Fibroblast of lung (primary cell): ENCODE measurements around the gene FILIP1L. TPM values are rescaled to one million over a fixed set of nuclear protein-coding genes. Genes with fewer than 3 reads are reported as not detected.

ENCODE experiments used
- DNase-seq, 2 donors: peaks; one replicate each; pipeline versions ENCODE4 v3.0.0 to v3.0.0-alpha.2; 2010; ENCODE audit warnings: low read depth in 2 of 2
- H2AFZ ChIP-seq: 2 replicates; pipeline ENCODE4 v1.5.1; 2012; ENCODE audit warnings: low read length, control low read depth, inconsistent platforms
- H3K27ac ChIP-seq: 2 replicates; pipeline ENCODE4 v1.5.1; 2011; ENCODE audit warnings: low read length, control low read depth; ENCODE audit not compliant: insufficient read depth
- H3K27me3 ChIP-seq: 2 replicates; pipeline ENCODE4 v1.5.1; 2011; ENCODE audit warnings: mild to moderate bottlenecking, low read length; ENCODE audit not compliant: control insufficient read depth, insufficient read depth
- H3K36me3 ChIP-seq: 2 replicates; pipeline ENCODE4 v1.5.1; 2011; ENCODE audit warnings: low read length; ENCODE audit not compliant: control insufficient read depth, insufficient read depth
- H3K4me1 ChIP-seq: 2 replicates; pipeline ENCODE4 v1.5.1; 2011; ENCODE audit warnings: low read length; ENCODE audit not compliant: control insufficient read depth, insufficient read depth; ENCODE audit errors: extremely low read depth
- H3K4me2 ChIP-seq: 2 replicates; pipeline ENCODE4 v1.5.1; 2011; ENCODE audit warnings: low read length, control low read depth; ENCODE audit not compliant: insufficient read depth; ENCODE audit errors: extremely low read depth
- H3K4me3 ChIP-seq, 4 experiments: fragments of 200-600 bp in 1 of 4; sonication (generic) in 1 of 4; replicated peaks in 1 of 4; 2 replicates each; pipeline ENCODE4 v1.5.1; 2011 to 2016; ENCODE audit warnings: low read length in 4 of 4, low read depth in 3 of 4, mild to moderate bottlenecking in 3 of 4, control low read depth in 2 of 4, inconsistent platforms in 1 of 4, mixed read lengths in 1 of 4; ENCODE audit not compliant: insufficient read depth in 1 of 4; ENCODE audit errors: control extremely low read depth in 1 of 4
- H3K79me2 ChIP-seq: 2 replicates; pipeline ENCODE4 v1.5.1; 2012; ENCODE audit warnings: mild to moderate bottlenecking, low read length, inconsistent platforms; ENCODE audit not compliant: control insufficient read depth, insufficient read depth
- H3K9ac ChIP-seq: 2 replicates; pipeline ENCODE4 v1.5.1; 2011; ENCODE audit warnings: mild to moderate bottlenecking, low read length, control low read depth; ENCODE audit not compliant: insufficient read depth
- H3K9me3 ChIP-seq: 2 replicates; pipeline ENCODE4 v1.5.1; 2012; ENCODE audit warnings: low read depth, low read length; ENCODE audit not compliant: control insufficient read depth, insufficient read depth
- H4K20me1 ChIP-seq: 2 replicates; pipeline ENCODE4 v1.5.1; 2011; ENCODE audit warnings: low read length; ENCODE audit not compliant: control insufficient read depth, insufficient read depth; ENCODE audit errors: extremely low read depth
- CTCF ChIP-seq, 2 donors: IDR thresholded peaks in 1 of 2; conservative IDR thresholded peaks in 1 of 2; 1 replicate in 1 of 2; 2 replicates in 1 of 2; pipeline ENCODE4 v1.5.1; 2011 to 2012; ENCODE audit warnings: low read length in 2 of 2, control low read depth in 1 of 2, inconsistent platforms in 1 of 2, low read depth in 1 of 2, mild to moderate bottlenecking in 1 of 2
- EZH2 ChIP-seq: IDR thresholded peaks from 2 replicates; pipeline ENCODE4 v1.5.1; 2012; ENCODE audit warnings: low read length, control low read depth, mild to moderate bottlenecking; ENCODE audit errors: missing control alignments
- polyA plus RNA-seq, 2 donors: library from polyadenylated mRNA; depleted of rRNA in 1 of 2; stranded (reverse) in 1 of 2; unstranded in 1 of 2; fragments of >200 nt; gene quantifications; 2 replicates each; pipeline ENCODE4 v1.2.1, GENCODE V29; 2011 to 2012; ENCODE audit warnings: missing spikeins in 1 of 2
- total RNA-seq: library from RNA; depleted of rRNA; stranded (reverse); fragments of >200 nt; gene quantifications from 2 replicates; pipeline ENCODE4 v1.2.1, GENCODE V29; 2014

The FILIP1L gene
- total and polyA plus RNA-seq, 2 donors (not counting 1 experiment from before 2014, with no cell fraction given), result 92.8 to 126 TPM

- Histone ChIP-seq H3K4me1 (no peaks in the 10 kb centered on the region), H3K9me3 (no peaks in the 10 kb centered on the region), H2AFZ (no peak overlapping the region), H3K27ac (no peak overlapping the region), H3K9ac (no peak overlapping the region), H3K79me2 (no peaks in the 10 kb centered on the region), H3K36me3 (no peaks in the 10 kb centered on the region), H3K4me3 (no peak overlapping the region), H4K20me1 (no peaks in the 10 kb centered on the region), H3K27me3 (no peaks in the 10 kb centered on the region), H3K4me2 (no peak overlapping the region)
- TF ChIP-seq EZH2 (no peak), CTCF (conservative IDR thresholded peaks at IDR 0.05 in 1 of 2, IDR thresholded peaks at IDR 0.05 in 1 of 2; ENCODE audit: low read depth in 1 of 2, low read length in 2 of 2) (no peak)
- DNase-seq, result no peak
Observed at GRCh38 chr3:100149130-100149529, 34.8 kb upstream of the FILIP1L start.

- no peaks in the 10 kb centered on the region for H3K9me3 ChIP-seq
- H3K4me2 ChIP-seq, result no peak overlapping the region
- H3K27ac ChIP-seq, result no peak overlapping the region
- no peak overlapping the region for H3K4me3 ChIP-seq
- H4K20me1 ChIP-seq, result no peaks in the 10 kb centered on the region
- no peak overlapping the region for H3K9ac ChIP-seq
- no peak for TF ChIP-seq EZH2
- no peaks in the 10 kb centered on the region for H3K27me3 ChIP-seq
- H2AFZ ChIP-seq, result no peak overlapping the region
- no peak for DNase-seq
- H3K79me2 ChIP-seq, result no peaks in the 10 kb centered on the region
- H3K36me3 ChIP-seq, result no peaks in the 10 kb centered on the region
- no peaks in the 10 kb centered on the region for H3K4me1 ChIP-seq
Observed at GRCh38 chr3:100144255-100144866, 30.1 kb upstream of the FILIP1L start.

DNA sequence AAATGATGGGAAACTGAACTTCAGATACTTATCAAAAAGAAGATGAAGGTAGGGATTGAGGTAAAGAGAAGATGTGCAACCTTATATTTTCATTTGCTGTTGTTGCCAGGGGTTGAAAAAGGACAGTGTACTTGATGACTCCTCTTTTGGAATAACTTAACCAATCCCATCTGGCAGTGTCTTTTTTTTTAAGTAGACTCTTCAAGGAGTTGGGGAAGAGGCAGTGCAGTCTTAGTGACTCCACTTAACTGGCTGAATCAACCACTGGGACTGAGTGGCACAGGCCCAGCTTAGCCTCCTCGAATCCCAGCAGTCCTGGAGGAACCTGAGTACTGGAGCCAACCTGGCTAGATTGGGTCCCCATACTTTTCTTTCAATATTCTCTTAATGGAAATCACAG is 27.3 kb upstream of the FILIP1L start:
- DNase-seq, result no peak
- no peak overlapping the region for H3K4me3 ChIP-seq
- no peaks in the 10 kb centered on the region for H4K20me1 ChIP-seq
- H3K36me3 ChIP-seq, result no peaks in the 10 kb centered on the region
- H3K9ac ChIP-seq, result no peak overlapping the region
- H3K9me3 ChIP-seq, result no peaks in the 10 kb centered on the region
- H3K4me1 ChIP-seq, result no peaks in the 10 kb centered on the region
- TF ChIP-seq EZH2, result no peak
- no peak for TF ChIP-seq CTCF (conservative IDR thresholded peaks at IDR 0.05 in 1 of 2, IDR thresholded peaks at IDR 0.05 in 1 of 2; ENCODE audit: low read depth in 1 of 2, low read length in 2 of 2)
- H3K4me2 ChIP-seq, result no peak overlapping the region
- H3K27me3 ChIP-seq, result no peaks in the 10 kb centered on the region
- H3K27ac ChIP-seq, result no peak overlapping the region
- no peaks in the 10 kb centered on the region for H3K79me2 ChIP-seq
- no peak overlapping the region for H2AFZ ChIP-seq
